NB4 (cell line): ENCODE measurements around the gene ADAMTS2.

ENCODE experiments used
- DNase-seq: peaks from one replicate; pipeline ENCODE4 v3.0.0; 2010; ENCODE audit warnings: low read depth
- H3K4me3 ChIP-seq: one replicate; pipeline ENCODE4 v1.5.1; 2011; ENCODE audit warnings: mild to moderate bottlenecking, low read depth, low read length, moderate library complexity
- CTCF ChIP-seq: IDR thresholded peaks from one replicate; pipeline ENCODE4 v1.5.1; 2012; ENCODE audit warnings: low read depth, low read length
- MAX ChIP-seq: IDR thresholded peaks from 2 replicates; pipeline ENCODE4 v1.6.1; 2011; ENCODE audit warnings: low read depth, low read length
- MYC ChIP-seq: IDR thresholded peaks from 2 replicates; pipeline ENCODE4 v1.6.1; 2011; ENCODE audit warnings: low read depth, low read length
- POLR2A ChIP-seq: IDR thresholded peaks from 2 replicates; pipeline ENCODE4 v1.6.1; 2011; ENCODE audit warnings: mild to moderate bottlenecking; ENCODE audit not compliant: insufficient read length; ENCODE audit errors: extremely low read depth

ADAMTS2 gene

GRCh38 chr5:179267671-179268083, 77.6 kb downstream of the ADAMTS2 start:
- H3K4me3 ChIP-seq: no peak overlapping the region
- TF ChIP-seq CTCF: no peak
- TF ChIP-seq POLR2A: no peak
- no peak for TF ChIP-seq MYC
- no peak for TF ChIP-seq MAX
- no peak for DNase-seq

- no peak for TF ChIP-seq CTCF
- TF ChIP-seq POLR2A: no peak
- TF ChIP-seq MAX: no peak
- no peak for TF ChIP-seq MYC
- no peak for DNase-seq
- no peak overlapping the region for H3K4me3 ChIP-seq
Measured at GRCh38 chr5:179267071-179267670, 78.1 kb downstream of the ADAMTS2 start.

GRCh38 chr5:179266291-179267070, 78.8 kb downstream of the ADAMTS2 start:
- no peak overlapping the region for H3K4me3 ChIP-seq
- DNase-seq: no peak
- no peak for TF ChIP-seq MAX

DNA sequence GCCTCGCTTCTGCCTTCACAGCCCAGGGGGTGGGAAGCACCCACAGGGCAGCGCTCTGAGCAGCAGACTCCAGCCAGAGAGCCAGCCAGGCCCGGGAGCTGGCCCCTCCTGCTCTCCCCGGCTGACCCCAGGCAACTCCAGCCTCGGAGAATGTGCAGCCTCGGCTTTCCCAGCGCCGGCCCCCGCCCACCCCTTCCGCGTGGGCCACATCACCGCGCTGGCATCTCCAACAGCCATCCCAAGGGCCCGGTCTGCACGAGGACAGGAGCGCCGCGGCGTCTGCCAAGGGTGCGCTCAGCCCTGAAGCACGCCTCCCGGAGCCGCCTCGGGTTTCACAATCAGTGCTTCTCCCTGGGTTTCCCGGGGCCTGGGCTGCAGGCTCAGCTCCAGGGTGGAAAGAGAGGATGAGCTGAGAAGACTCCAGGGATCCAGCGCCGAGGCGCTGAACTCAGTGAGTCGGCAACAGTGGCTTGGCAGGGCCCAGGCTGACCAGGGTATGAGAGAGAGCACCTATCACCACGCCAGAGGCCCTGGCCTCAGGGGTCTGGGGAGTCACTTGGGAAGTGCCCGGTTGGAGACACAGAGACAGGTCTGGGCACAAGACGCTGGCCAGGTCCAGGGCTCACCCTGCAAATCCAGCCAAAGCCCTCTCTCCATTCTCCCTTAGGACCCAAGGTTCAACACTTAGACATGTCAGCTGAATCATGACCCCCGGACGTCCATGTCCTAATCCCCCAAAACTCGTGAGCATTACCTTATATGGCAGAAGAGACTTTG, 79.6 kb downstream of the ADAMTS2 start:
- no peak for DNase-seq
- H3K4me3 ChIP-seq: no peak overlapping the region
- TF ChIP-seq POLR2A (no peak), MAX (no peak), CTCF (no peak), MYC (no peak)

DNA sequence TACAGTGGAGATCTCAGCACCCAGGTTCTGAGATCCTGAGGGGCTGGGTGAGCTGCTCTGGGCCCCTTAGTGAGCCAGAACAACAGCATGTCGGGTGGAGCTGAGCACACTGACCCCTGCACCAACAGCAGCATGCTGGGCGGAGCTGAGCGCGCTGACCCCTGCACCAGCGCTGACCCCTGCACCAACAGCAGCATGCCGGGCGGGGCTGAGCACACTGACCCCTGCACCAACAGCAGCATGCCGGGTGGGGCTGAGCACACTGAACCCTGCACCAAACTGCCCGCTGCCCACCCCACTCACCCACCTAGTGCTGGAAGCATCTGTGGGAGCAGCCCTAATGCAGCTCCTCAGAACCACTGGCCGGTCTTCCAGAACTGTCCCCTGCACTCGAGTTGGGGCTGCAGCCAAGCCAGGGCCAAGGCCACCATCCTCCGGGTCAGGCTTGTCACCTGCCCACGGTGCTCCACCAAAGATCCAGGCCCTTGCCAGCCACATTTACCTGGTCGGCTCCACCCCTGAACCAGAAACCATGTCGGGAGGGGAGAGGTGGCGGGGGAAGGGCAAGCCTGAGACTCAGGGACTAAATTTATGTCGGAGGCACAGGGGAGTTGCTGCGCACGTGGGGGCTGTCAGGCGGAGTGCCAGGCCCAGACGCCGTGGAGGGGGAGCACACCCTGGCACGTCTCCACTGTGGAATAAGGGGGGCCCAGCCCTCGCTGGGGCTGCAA, 80.3 kb downstream of the ADAMTS2 start:
- no peak for TF ChIP-seq MYC
- no peak for TF ChIP-seq MAX
- TF ChIP-seq CTCF: no peak
- no peak for TF ChIP-seq POLR2A
- H3K4me3 ChIP-seq: no peak overlapping the region
- no peak for DNase-seq
